ENCODE data around the gene CLEC11A.
A peak's percentile ranks its signal among the peaks of the same experiment; 100 is the strongest.

The CLEC11A gene

DNA sequence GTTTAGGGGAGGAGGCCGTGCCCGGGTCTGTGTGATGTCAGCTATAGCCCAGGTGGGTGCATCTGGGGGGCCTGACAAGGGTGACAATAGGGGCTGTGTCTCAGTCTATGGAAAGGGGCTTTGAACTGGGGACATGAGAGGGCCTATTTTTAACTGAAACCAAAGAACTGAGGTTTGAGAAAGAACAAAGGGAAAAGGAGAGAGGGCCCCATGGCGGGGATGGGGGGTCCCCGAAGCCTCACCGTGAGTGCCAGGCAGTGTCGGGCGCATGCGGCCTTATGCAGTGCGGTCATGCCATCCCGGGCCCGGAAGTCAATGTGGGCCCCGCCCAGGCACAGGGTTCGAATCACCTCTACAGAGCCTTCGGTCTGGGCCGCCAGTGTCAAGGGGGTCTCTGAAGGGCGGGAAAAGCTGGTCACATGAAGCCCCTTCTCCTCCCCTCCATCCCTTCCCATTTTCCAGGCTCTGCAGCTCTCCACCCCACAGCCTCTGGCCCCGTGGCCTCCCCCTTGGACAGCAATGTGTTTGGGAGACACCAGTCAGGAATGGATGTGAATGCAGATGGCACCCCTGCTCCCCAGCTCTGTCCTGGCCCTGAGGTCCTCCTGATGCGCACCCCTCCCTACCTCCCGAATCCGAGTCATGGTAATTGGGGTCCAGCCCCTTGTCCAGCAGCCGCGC, 9.5 kb upstream of the CLEC11A start:
- Histone ChIP-seq H3F3A (ENCODE audit: low read depth) (no peaks in the 10 kb centered on the region), H4K20me1 (ENCODE audit: insufficient read depth, low read length, poor library complexity, severe bottlenecking) (no peaks in the 10 kb centered on the region), H3K79me2 (ENCODE audit: insufficient read depth, low read length) (no peaks in the 10 kb centered on the region), H3K9me2 (replicated peaks; ENCODE audit: low read depth, low read length) (no peaks in the 10 kb centered on the region), H3K4me3 (ENCODE audit: low read length, poor library complexity, severe bottlenecking) (peak overlapping the region; percentile 53), H3K9ac (ENCODE audit: low read depth, low read length, poor library complexity, severe bottlenecking) (peak overlapping the region; percentile 65), H3K9me3 (ENCODE audit: insufficient read depth, low read depth, low read length) (no peaks in the 10 kb centered on the region), H3K4me2 (ENCODE audit: low read depth, low read length, poor library complexity, severe bottlenecking) (peak overlapping the region; percentile 78), H3K36me3 (ENCODE audit: insufficient read depth, low read length) (no peaks in the 10 kb centered on the region), H2AFZ (ENCODE audit: low read length) (peak overlapping the region; percentile 56; the same call in 1 of the 2 replicates), H3K27me3 (ENCODE audit: insufficient read depth, low read length, poor library complexity, severe bottlenecking) (no peaks in the 10 kb centered on the region), H3K4me1 (ENCODE audit: insufficient read depth, low read length, poor library complexity, severe bottlenecking) (peaks cover 17% of the 10 kb centered on the region)
- TF ChIP-seq EZH2phosphoT487 (IDR thresholded peaks at IDR 0.05; ENCODE audit: borderline replicate concordance), result no peak
- TF ChIP-seq, protein P1, sequence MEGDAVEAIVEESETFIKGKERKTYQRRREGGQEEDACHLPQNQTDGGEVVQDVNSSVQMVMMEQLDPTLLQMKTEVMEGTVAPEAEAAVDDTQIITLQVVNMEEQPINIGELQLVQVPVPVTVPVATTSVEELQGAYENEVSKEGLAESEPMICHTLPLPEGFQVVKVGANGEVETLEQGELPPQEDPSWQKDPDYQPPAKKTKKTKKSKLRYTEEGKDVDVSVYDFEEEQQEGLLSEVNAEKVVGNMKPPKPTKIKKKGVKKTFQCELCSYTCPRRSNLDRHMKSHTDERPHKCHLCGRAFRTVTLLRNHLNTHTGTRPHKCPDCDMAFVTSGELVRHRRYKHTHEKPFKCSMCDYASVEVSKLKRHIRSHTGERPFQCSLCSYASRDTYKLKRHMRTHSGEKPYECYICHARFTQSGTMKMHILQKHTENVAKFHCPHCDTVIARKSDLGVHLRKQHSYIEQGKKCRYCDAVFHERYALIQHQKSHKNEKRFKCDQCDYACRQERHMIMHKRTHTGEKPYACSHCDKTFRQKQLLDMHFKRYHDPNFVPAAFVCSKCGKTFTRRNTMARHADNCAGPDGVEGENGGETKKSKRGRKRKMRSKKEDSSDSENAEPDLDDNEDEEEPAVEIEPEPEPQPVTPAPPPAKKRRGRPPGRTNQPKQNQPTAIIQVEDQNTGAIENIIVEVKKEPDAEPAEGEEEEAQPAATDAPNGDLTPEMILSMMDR (conservative IDR thresholded peaks at IDR 0.05; ENCODE audit: low read length), result no peak

DNA sequence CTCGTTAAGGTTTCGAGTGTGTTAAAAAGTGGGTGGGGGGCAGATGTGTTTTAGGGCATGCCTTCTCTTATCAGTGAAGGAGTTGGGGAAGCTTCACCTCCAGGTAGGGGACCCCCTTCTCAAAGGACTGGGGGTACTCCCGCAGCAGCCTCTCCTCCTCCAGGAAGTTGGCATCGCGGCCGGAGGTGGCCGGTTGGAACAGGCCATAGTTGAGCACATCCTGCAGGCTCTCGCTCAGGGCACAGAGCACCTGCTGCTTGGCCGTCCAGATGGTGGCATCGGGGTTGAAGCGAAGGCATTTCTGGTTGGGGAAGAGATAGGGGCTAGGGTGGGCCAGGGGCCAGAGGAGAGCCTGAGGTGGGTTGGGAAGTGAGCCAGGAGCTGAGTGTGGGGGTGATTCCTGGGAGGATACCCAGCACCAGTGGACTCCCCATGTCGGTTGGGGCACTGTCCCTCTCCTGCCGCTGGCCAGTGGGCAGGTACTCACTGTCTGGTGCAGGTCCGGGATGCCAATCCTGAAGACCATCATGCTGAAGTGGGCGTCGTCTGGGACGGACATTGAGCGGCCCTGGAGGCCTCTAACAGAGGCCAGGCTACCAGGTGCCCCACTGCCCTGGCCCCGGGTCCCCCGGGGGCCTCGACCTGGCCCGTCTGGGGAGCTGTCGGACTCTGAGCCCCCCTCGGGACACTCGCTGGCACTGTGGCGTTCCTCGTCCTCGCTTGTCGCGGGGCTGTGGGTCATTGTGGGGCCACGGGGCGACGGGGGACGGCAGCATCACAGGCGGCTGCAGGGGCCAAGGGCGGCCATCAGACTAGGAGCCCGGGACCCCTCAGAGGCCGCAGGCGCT, 6.8 kb upstream of the CLEC11A start:
- H3K9me2 ChIP-seq (replicated peaks; ENCODE audit: low read depth, low read length), result no peaks in the 10 kb centered on the region
- no peaks in the 10 kb centered on the region for H3K36me3 ChIP-seq (ENCODE audit: insufficient read depth, low read length)
- no peak overlapping the region for H3K9ac ChIP-seq (ENCODE audit: low read depth, low read length, poor library complexity, severe bottlenecking)
- H3K4me3 ChIP-seq (ENCODE audit: low read length, poor library complexity, severe bottlenecking), result no peak overlapping the region
- H3K79me2 ChIP-seq (ENCODE audit: insufficient read depth, low read length), result no peaks in the 10 kb centered on the region
- H3K4me1 ChIP-seq (ENCODE audit: insufficient read depth, low read length, poor library complexity, severe bottlenecking), result peaks cover 17% of the 10 kb centered on the region
- no peaks in the 10 kb centered on the region for H3F3A ChIP-seq (ENCODE audit: low read depth)
- no peak overlapping the region for H3K4me2 ChIP-seq (ENCODE audit: low read depth, low read length, poor library complexity, severe bottlenecking)
- H2AFZ ChIP-seq (ENCODE audit: low read length), result no peak overlapping the region
- H4K20me1 ChIP-seq (ENCODE audit: insufficient read depth, low read length, poor library complexity, severe bottlenecking), result no peaks in the 10 kb centered on the region
- TF ChIP-seq, protein P1 (conservative IDR thresholded peaks at IDR 0.05; ENCODE audit: low read length), result no peak
- TF ChIP-seq EZH2phosphoT487 (IDR thresholded peaks at IDR 0.05; ENCODE audit: borderline replicate concordance), result no peak
- no peaks in the 10 kb centered on the region for H3K27me3 ChIP-seq (ENCODE audit: insufficient read depth, low read length, poor library complexity, severe bottlenecking)
- H3K9me3 ChIP-seq (ENCODE audit: insufficient read depth, low read depth, low read length), result no peaks in the 10 kb centered on the region

DNA sequence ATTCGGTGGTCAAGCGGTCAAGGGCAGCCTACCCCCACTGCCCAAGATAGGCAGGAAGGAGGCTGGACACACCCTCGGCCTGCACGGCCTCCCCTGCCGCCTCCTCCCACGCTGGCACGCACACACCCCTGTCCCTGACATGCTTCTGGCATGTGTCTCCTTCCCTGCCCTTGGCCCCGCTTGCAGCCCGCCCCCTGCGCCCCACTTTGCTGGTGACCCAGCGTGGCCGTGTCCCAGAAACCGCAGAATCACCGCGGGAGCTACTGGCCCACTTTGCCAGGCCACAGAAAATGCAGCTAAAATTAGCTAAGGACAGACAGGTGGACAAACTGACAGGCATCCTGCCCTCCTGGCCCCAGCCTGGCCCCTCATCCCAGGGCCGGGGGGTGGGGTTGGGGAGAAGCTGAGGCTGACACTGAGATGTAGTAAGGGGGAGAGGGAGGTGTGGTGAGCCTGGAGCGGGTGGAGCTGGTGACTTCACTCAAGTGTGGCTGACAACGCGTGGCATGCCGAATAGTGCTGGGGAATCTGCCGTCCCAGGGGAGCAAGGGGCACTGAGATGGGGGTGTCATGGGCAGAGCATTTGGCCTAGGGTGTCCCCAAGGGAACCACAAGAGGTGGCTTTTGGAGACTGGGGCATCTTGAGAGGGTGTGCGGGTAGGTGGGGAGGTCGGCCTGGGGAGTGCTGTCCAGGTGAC, 6.0 kb upstream of the CLEC11A start:
- Histone ChIP-seq H3F3A (ENCODE audit: low read depth) (no peaks in the 10 kb centered on the region), H3K9me2 (replicated peaks; ENCODE audit: low read depth, low read length) (no peaks in the 10 kb centered on the region), H3K79me2 (ENCODE audit: insufficient read depth, low read length) (no peaks in the 10 kb centered on the region), H3K4me1 (ENCODE audit: insufficient read depth, low read length, poor library complexity, severe bottlenecking) (peaks cover 16% of the 10 kb centered on the region), H3K36me3 (ENCODE audit: insufficient read depth, low read length) (no peaks in the 10 kb centered on the region), H4K20me1 (ENCODE audit: insufficient read depth, low read length, poor library complexity, severe bottlenecking) (no peaks in the 10 kb centered on the region), H3K4me3 (ENCODE audit: low read length, poor library complexity, severe bottlenecking) (no peak overlapping the region), H3K27me3 (ENCODE audit: insufficient read depth, low read length, poor library complexity, severe bottlenecking) (no peaks in the 10 kb centered on the region), H3K9me3 (ENCODE audit: insufficient read depth, low read depth, low read length) (no peaks in the 10 kb centered on the region), H2AFZ (ENCODE audit: low read length) (no peak overlapping the region), H3K9ac (ENCODE audit: low read depth, low read length, poor library complexity, severe bottlenecking) (no peak overlapping the region), H3K4me2 (ENCODE audit: low read depth, low read length, poor library complexity, severe bottlenecking) (no peak overlapping the region)
- TF ChIP-seq EZH2phosphoT487 (IDR thresholded peaks at IDR 0.05; ENCODE audit: borderline replicate concordance), result no peak
- TF ChIP-seq, protein P1 (conservative IDR thresholded peaks at IDR 0.05; ENCODE audit: low read length), result no peak
